Stimulated activated CD8-positive, alpha-beta memory T cell treated with anti-CD3 and anti-CD28 coated beads, Interleukin-4, amount 100 ng/mL, for 1 hour (primary cell): ENCODE data around the gene KLHDC8A.
A peak's percentile ranks its signal among the peaks of the same experiment; 100 is the strongest.
"Not testable (repeated sequence)": the region's sequence is repeated elsewhere in the genome, so short reads cannot be mapped to it uniquely, and the experiment has no call there.

Experiments used
- DNase-seq, 2 donors: peaks; one replicate each; pipeline ENCODE4 v3.0.0-alpha.2; 2020; ENCODE audit warnings: low read depth in 2 of 2, low spot score in 1 of 2

KLHDC8A gene

GRCh38 chr1:205371871-205372660 lies 15.3 kb upstream of the KLHDC8A start:
- no peak for DNase-seq

GRCh38 chr1:205370780-205371179 lies 14.1 kb upstream of the KLHDC8A start:
- no peak for DNase-seq

GRCh38 chr1:205369701-205370123 lies 13.0 kb upstream of the KLHDC8A start:
- no peak for DNase-seq

GRCh38 chr1:205368478-205368877 lies 11.8 kb upstream of the KLHDC8A start:
- no peak for DNase-seq

GRCh38 chr1:205365945-205366463 lies 9.3 kb upstream of the KLHDC8A start:
- no peak for DNase-seq

GRCh38 chr1:205365086-205365485 lies 8.4 kb upstream of the KLHDC8A start:
- not testable (repeated sequence) for DNase-seq

GRCh38 chr1:205360891-205361290 lies 4.2 kb upstream of the KLHDC8A start:
- DNase-seq = no peak

- no peak for DNase-seq
Measured at GRCh38 chr1:205359771-205360565, 3.2 kb upstream of the KLHDC8A start.

GRCh38 chr1:205358579-205358978 lies 1.9 kb upstream of the KLHDC8A start:
- DNase-seq = no peak

GRCh38 chr1:205357567-205357966 lies 845 bp upstream of the KLHDC8A start:
- no peak for DNase-seq

- no peak for DNase-seq
Measured at GRCh38 chr1:205355075-205355453, 1.7 kb downstream of the KLHDC8A start.

- peak in 1 of 2 donors; percentile 36 for DNase-seq
Measured at GRCh38 chr1:205354259-205355074, 2.3 kb downstream of the KLHDC8A start.

- DNase-seq = no peak
Measured at GRCh38 chr1:205353612-205354011, 3.1 kb downstream of the KLHDC8A start.

- DNase-seq = no peak
Measured at GRCh38 chr1:205353191-205353590, 3.5 kb downstream of the KLHDC8A start.

- no peak for DNase-seq
Measured at GRCh38 chr1:205351984-205352713, 4.6 kb downstream of the KLHDC8A start.

GRCh38 chr1:205350691-205351141 lies 6.0 kb downstream of the KLHDC8A start:
- no peak for DNase-seq

- no peak for DNase-seq
Measured at GRCh38 chr1:205350124-205350523, 6.6 kb downstream of the KLHDC8A start.

- DNase-seq = no peak
Measured at GRCh38 chr1:205348554-205349487, 7.9 kb downstream of the KLHDC8A start.

GRCh38 chr1:205346956-205347574 lies 9.7 kb downstream of the KLHDC8A start:
- DNase-seq = no peak
